ENCODE measurements around the gene UBC. TPM values are rescaled to one million over a fixed set of nuclear protein-coding genes. Genes with fewer than 3 reads are reported as not detected.
"Not testable (repeated sequence)": the region's sequence is repeated elsewhere in the genome, so short reads cannot be mapped to it uniquely, and the experiment has no call there.

UBC gene
- total and polyA plus RNA-seq, 2 of the 4 experiments (the other 2 are of a cell fraction), result 2,042 to 4,320 TPM

- intact Hi-C loops (cut with micrococcal nuclease), result no loop called here
- Histone ChIP-seq H3K4ac (ENCODE audit: low read depth, low read length) (peak overlapping the region; percentile 49; the same call in 1 of the 2 replicates), H3K23ac (ENCODE audit: low read depth, low read length) (peak overlapping the region; percentile 48; the same call in 1 of the 2 replicates), H3K9me1 (ENCODE audit: insufficient read depth, low read length) (peaks cover 12% of the 10 kb centered on the region), H2AFZ (replicated peaks; ENCODE audit: low read length, poor library complexity) (peak overlapping the region; percentile 59), H3K79me1 (ENCODE audit: low read depth in 1 of 2, low read length in 2 of 2) (peaks cover 0 to 3% of the 10 kb centered on the region in 2 experiments; a peak in 1 of 4 replicates), H3K9ac (ENCODE audit: low read depth, low read length) (peak overlapping the region; percentile 76), H2AK5ac (ENCODE audit: low read depth, low read length) (peak overlapping the region; percentile 41; the same call in 1 of the 2 replicates), H4K91ac (ENCODE audit: insufficient read depth, low read depth, low read length) (peak overlapping the region; percentile 58), H2BK20ac (ENCODE audit: low read depth, low read length) (peak overlapping the region; percentile 45; the same call in 1 of the 2 replicates), H4K20me1 (ENCODE audit: insufficient read depth, low read length) (peaks cover 7% of the 10 kb centered on the region; the same call in 1 of the 2 replicates), H3K4me2 (ENCODE audit: low read depth, low read length) (peak overlapping the region; percentile 84), H2BK5ac (ENCODE audit: low read depth, low read length, poor library complexity, severe bottlenecking) (peak overlapping the region; percentile 96), H4K5ac (ENCODE audit: low read depth, low read length) (peak overlapping the region; percentile 37; the same call in 1 of the 2 replicates), H3K56ac (ENCODE audit: extremely low read depth, insufficient read depth, low read length) (peak overlapping the region; percentile 61), H3K14ac (replicated peaks; ENCODE audit: low read depth, low read length) (peak overlapping the region; percentile 92), H4K8ac (ENCODE audit: low read depth in 2 of 2, low read length in 2 of 2) (peak overlapping the region in 1 of 2 experiments; percentile 71; a peak in 3 of 4 replicates), H2AK9ac (replicated peaks; ENCODE audit: low read depth, low read length, poor library complexity) (peak overlapping the region; percentile 2), H2BK15ac (ENCODE audit: low read depth, low read length) (peak overlapping the region; percentile 83; the same call in 2 of the 3 replicates), H3K18ac (ENCODE audit: low read depth, low read length) (peak overlapping the region; percentile 67; the same call in 1 of the 2 replicates), H3K9me3 (ENCODE audit: control insufficient read depth, insufficient read depth, low read length) (no peaks in the 10 kb centered on the region), H3K4me1 (ENCODE audit: control insufficient read depth, insufficient read depth, low read length) (peaks cover 10% of the 10 kb centered on the region), H3K27me3 (ENCODE audit: control insufficient read depth, insufficient read depth, low read length) (no peaks in the 10 kb centered on the region), H2BK120ac (ENCODE audit: low read depth, low read length) (peak overlapping the region; percentile 67; the same call in 1 of the 2 replicates), H3K27ac (ENCODE audit: insufficient read depth, low read length) (peak overlapping the region; percentile 63), H3K36me3 (ENCODE audit: control insufficient read depth, insufficient read depth, low read length) (no peaks in the 10 kb centered on the region), H3K4me3 (ENCODE audit: insufficient read depth, low read depth, low read length) (peak overlapping the region; percentile 63)
- DNase-seq (peak; percentile 79), ATAC-seq (ENCODE audit: low read depth) (peak; percentile 82)
- ChIA-PET CTCF (interaction anchor here (1.0 to 1.9 kb wide), 2 partner anchors 13 kb away, joined by 3 to 4 read pairs; partner anchors contain the start of gene UBC), POLR2A (ENCODE audit: unreplicated experiment) (interaction anchor here (1.2 kb wide), 1 partner anchor 11 kb away, joined by 3 read pairs; no protein-coding TSS in a partner anchor)
- in situ Hi-C loops (cut with MboI; ENCODE audit: low sequenced_read_pairs), result no loop called here
- TF ChIP-seq FOS (IDR thresholded peaks at IDR 0.05; ENCODE audit: low read depth, low read length) (peak; percentile 92), CTCF (conservative IDR thresholded peaks at IDR 0.05; ENCODE audit: low read depth, low read length) (no peak)
- WGBS, 2 experiments (ENCODE audit: extremely low coverage in 2 of 2, insufficient read length in 1 of 2), result 0% methylated on average over 15 of the region's 45 CpGs; no CpG with 5 or more reads in 1 of the 2 experiments
- BruUV-seq (replicated peaks), result no TSS peak
- dilution Hi-C loops (cut with HindIII; ENCODE audit: low sequenced_read_pairs, unreplicated experiment), result no loop called here
Observed at GRCh38 chr12:124927201-124928094, 13.0 kb upstream of the UBC start.

- H3K27ac ChIP-seq (ENCODE audit: insufficient read depth, low read length); H2BK20ac ChIP-seq (ENCODE audit: low read depth, low read length); H3K27me3 ChIP-seq (ENCODE audit: control insufficient read depth, insufficient read depth, low read length); dilution Hi-C loops (cut with HindIII; ENCODE audit: low sequenced_read_pairs, unreplicated experiment); H2BK5ac ChIP-seq (ENCODE audit: low read depth, low read length, poor library complexity, severe bottlenecking); H3K9ac ChIP-seq (ENCODE audit: low read depth, low read length); BruUV-seq (replicated peaks); H3K9me3 ChIP-seq (ENCODE audit: control insufficient read depth, insufficient read depth, low read length); H3K56ac ChIP-seq (ENCODE audit: extremely low read depth, insufficient read depth, low read length); H3K18ac ChIP-seq (ENCODE audit: low read depth, low read length); H4K8ac ChIP-seq (ENCODE audit: low read depth in 2 of 2, low read length in 2 of 2); H3K4me3 ChIP-seq (ENCODE audit: insufficient read depth, low read depth, low read length); H2AFZ ChIP-seq (replicated peaks; ENCODE audit: low read length, poor library complexity); H3K4ac ChIP-seq (ENCODE audit: low read depth, low read length); DNase-seq; H2BK15ac ChIP-seq (ENCODE audit: low read depth, low read length); H4K20me1 ChIP-seq (ENCODE audit: insufficient read depth, low read length); intact Hi-C loops (cut with micrococcal nuclease); POLR2A ChIA-PET (ENCODE audit: unreplicated experiment); H2BK120ac ChIP-seq (ENCODE audit: low read depth, low read length); H4K91ac ChIP-seq (ENCODE audit: insufficient read depth, low read depth, low read length); H3K4me2 ChIP-seq (ENCODE audit: low read depth, low read length); H3K14ac ChIP-seq (replicated peaks; ENCODE audit: low read depth, low read length); H3K36me3 ChIP-seq (ENCODE audit: control insufficient read depth, insufficient read depth, low read length); ATAC-seq (ENCODE audit: low read depth); CTCF ChIA-PET; H3K23ac ChIP-seq (ENCODE audit: low read depth, low read length); in situ Hi-C loops (cut with MboI; ENCODE audit: low sequenced_read_pairs); H2AK5ac ChIP-seq (ENCODE audit: low read depth, low read length); H2AK9ac ChIP-seq (replicated peaks; ENCODE audit: low read depth, low read length, poor library complexity); H4K5ac ChIP-seq (ENCODE audit: low read depth, low read length): not testable (repeated sequence)
- WGBS, 2 experiments (ENCODE audit: extremely low coverage in 2 of 2, insufficient read length in 1 of 2), result 90% methylated on average over 6 of the region's 7 CpGs; no CpG with 5 or more reads in 1 of the 2 experiments
- peaks cover 14% of the 10 kb centered on the region for H3K4me1 ChIP-seq (ENCODE audit: control insufficient read depth, insufficient read depth, low read length)
- peaks cover 0 to 10% of the 10 kb centered on the region in 2 experiments; a peak in 1 of 4 replicates for H3K79me1 ChIP-seq (ENCODE audit: low read depth in 1 of 2, low read length in 2 of 2)
- peaks cover 18% of the 10 kb centered on the region for H3K9me1 ChIP-seq (ENCODE audit: insufficient read depth, low read length)
Observed at GRCh38 chr12:124925782-124926181, 11.3 kb upstream of the UBC start.
